ENCODE measurements around the gene CHD9.
"Not testable (repeated sequence)": the region's sequence is repeated elsewhere in the genome, so short reads cannot be mapped to it uniquely, and the experiment has no call there.

CHD9 gene, protein sequence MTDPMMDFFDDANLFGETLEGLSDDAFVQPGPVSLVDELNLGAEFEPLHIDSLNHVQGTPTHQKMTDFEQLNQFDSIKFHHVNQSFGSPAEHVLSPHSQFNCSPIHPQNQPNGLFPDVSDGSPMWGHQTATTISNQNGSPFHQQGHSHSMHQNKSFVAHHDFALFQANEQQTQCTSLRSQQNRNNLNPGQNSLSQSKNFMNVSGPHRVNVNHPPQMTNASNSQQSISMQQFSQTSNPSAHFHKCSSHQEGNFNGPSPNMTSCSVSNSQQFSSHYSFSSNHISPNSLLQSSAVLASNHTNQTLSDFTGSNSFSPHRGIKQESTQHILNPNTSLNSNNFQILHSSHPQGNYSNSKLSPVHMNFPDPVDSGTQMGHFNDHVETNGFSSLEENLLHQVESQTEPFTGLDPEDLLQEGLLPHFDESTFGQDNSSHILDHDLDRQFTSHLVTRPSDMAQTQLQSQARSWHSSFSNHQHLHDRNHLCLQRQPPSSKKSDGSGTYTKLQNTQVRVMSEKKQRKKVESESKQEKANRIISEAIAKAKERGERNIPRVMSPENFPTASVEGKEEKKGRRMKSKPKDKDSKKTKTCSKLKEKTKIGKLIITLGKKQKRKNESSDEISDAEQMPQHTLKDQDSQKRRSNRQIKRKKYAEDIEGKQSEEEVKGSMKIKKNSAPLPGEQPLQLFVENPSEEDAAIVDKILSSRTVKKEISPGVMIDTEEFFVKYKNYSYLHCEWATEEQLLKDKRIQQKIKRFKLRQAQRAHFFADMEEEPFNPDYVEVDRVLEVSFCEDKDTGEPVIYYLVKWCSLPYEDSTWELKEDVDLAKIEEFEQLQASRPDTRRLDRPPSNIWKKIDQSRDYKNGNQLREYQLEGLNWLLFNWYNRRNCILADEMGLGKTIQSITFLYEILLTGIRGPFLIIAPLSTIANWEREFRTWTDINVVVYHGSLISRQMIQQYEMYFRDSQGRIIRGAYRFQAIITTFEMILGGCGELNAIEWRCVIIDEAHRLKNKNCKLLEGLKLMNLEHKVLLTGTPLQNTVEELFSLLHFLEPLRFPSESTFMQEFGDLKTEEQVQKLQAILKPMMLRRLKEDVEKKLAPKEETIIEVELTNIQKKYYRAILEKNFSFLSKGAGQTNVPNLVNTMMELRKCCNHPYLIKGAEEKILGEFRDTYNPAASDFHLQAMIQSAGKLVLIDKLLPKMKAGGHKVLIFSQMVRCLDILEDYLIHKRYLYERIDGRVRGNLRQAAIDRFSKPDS (N-terminal part only)

GRCh38 chr16:53054670-53055485, at the start of gene CHD9:
Gene CHD9 (plus strand): TSS chr16:53054991. CDS start chr16:53156090, 101,099 bp downstream.
- DNase-seq (ENCODE audit: low spot score) (peak; percentile 77), FAIRE-seq (no peak)

DNA sequence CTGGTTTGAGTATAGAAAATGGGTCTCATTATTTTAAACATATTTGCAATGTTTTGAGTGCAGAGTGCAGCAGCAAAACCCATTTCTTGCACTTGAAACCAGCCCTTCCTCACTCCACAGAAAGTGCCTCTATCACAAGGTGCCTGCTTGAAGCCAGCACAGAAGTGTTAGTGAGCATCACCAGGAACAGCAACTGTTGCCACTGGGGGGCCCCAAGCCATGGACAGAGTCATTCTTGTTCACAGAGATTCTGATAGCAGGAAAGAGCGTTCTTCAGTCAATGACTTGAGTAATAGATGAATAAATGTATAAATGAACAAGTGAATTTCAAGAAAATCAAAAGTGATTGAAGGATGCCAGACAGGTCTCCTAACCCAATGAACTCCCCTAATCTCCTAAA, 47.7 kb upstream of the CHD9 start:
- FAIRE-seq: no peak
- no peak for DNase-seq (ENCODE audit: low spot score)

GRCh38 chr16:53014287-53014686, 40.5 kb upstream of the CHD9 start:
- DNase-seq (ENCODE audit: low spot score) (no peak), FAIRE-seq (no peak)

GRCh38 chr16:53018834-53019416, 35.9 kb upstream of the CHD9 start:
- FAIRE-seq: no peak
- DNase-seq (ENCODE audit: low spot score): no peak

DNA sequence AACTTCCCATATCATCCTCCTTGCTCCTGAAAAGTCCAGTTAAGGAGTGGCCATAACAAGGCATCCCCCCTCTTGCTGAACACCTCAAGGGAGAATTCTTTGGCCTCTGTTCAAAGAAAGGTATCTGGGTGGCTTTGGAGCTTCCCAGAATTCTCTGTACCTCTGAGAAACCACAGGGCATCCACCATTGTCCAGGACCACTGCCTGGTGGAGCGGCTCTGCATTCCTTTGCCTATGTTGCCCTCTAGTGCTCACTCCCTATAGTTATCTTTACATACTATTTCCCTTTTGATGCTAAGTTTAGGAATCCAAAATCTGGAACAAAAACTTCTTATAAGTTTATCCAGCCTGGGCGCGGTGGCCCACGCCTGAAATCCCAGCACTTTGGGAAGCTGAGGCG, 32.4 kb upstream of the CHD9 start:
- FAIRE-seq (no peak), DNase-seq (ENCODE audit: low spot score) (peak; percentile 28)

DNA sequence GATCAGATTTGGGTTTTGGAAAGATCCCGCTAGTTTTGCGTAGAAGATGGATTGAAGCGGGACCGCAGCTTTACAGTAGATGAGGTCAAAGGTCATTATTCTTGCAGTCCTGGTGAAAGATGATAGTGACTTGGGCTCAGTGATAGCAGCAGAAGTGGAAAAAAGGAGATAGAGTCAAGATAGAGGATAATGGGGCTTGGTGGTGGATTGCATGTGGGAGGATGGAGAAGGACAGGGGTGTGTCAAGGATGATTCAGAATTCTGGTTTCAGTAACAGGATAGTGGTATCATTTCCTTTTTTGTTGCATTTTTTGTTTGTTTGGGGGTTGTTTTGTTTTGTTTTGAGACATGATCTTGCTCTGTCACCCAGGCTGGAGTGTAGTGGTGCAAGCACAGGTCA, 30.7 kb upstream of the CHD9 start:
- no peak for FAIRE-seq

GRCh38 chr16:53029971-53030370, 24.8 kb upstream of the CHD9 start:
- DNase-seq (ENCODE audit: low spot score): no peak
- FAIRE-seq: no peak

More for the DNA sequence above, 30.7 kb upstream of the CHD9 start:
- no peak for DNase-seq (ENCODE audit: low spot score)

- DNase-seq (ENCODE audit: low spot score): no peak
- no peak for FAIRE-seq
Observed at GRCh38 chr16:53031323-53031942, 23.4 kb upstream of the CHD9 start.

DNA sequence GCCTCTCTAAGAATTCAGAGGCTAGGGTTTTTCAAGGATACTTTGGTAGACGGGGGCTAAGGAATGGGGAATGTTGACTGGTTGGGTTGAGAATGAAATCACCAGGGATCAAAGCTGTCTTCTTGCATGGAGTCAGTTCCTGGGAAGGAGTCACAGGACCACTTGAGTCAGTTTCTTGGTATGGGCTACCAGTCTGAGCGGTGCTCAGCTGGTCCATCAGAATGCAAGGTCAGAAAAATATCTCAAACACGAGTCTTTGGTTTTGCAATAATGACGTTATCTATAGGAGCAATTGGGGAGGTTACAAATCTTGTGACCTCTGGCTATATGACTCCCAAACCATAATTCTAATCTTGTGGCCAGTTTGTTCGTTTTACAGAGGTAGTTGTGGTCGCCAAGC, 20.5 kb upstream of the CHD9 start:
- FAIRE-seq: no peak

DNA sequence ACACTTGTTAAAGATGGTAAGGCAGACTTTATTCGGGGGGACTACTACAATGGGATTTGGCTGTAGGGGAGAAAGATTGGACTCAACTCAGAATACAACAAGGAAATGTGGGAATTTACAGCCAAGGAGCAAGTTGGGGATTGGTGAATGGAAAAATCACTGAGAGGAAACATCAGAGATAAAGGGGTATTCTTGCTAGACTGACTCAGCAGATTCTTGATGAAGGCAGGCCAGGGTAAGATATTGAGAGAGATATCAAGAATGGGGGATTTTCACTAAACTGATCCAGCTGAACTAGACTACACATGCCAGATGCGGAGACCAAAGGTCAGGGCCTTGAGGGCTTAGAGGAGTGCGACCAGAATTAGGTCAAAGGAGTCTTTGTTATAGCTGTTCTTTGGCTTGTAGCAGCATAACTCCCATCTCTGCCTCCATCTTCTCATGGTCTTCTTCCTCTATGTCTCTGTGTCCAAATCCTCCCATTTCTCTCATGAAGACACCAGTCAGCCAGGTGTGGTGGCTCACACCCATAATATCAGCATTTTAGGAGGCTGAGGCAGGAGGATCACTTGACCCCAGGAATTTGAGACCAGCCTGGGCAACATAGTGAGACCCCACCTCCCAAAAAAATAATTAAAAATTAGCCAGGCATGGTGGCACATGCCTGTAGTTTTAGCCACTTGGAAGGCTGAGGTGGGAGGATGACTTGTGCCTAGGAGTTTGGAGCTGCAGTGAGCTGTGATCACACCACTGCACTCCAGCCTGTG, 19.4 kb upstream of the CHD9 start:
- no peak for FAIRE-seq
- no peak for DNase-seq (ENCODE audit: low spot score)

More for the DNA sequence above, 20.5 kb upstream of the CHD9 start:
- DNase-seq (ENCODE audit: low spot score): peak; percentile 15

DNA sequence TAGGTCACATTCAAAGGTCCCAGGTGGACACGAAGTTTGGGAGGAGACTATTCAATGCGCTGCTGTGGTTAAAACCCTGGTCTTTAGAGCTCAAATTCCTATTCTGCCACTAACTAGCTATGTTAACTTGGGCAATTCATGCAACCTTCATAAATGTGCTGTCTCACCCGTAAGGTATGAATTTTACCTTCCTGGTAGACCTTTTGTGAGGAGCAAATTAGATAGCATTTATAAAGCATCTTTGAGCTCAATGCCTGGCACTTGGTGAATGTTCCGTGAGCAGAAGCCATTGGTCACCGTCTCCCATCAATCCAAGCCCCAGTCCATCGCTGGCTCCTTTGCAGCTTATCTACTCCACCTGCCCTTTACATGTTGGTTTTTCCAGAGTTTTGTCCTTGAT, 18.7 kb upstream of the CHD9 start:
- FAIRE-seq (no peak), DNase-seq (ENCODE audit: low spot score) (no peak)

DNA sequence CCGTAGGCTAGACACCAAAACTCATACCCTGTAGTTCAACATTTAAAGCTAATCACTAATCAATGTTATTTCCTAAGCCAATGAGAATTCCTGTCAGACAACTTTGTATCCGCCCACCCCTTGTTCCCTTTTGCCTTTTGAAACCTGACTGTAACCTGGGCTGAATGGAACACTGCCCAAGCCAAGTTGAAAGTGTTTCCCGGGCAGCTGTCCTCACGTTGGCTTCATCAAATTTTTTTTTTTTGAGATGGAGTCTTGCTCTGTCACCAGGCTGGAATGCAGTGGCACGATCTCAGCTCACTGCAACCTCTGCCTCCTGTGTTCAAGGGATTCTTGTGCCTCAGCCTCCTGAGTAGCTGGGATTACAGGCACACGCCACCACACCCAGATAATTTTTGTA, 18.1 kb upstream of the CHD9 start:
- FAIRE-seq; DNase-seq (ENCODE audit: low spot score): not testable (repeated sequence)

DNA sequence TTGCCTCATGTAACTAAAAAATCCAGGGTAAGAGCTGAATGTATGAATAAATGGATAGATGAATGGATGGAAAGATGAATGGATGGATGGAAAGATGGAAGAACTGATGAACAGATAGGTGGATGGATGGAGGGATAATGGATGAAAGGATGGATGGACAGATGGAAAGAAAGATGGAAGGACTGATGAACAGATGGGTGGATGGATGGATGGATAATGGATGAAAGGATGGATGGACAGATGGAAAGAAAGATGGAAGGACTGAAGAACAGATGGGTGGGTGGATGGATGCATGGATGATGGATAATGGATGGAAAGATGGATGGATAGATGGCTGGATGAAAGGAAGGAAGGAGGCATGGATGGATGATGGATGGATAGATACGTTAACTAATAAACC, 14.0 kb upstream of the CHD9 start:
- FAIRE-seq (no peak), DNase-seq (ENCODE audit: low spot score) (no peak)

- FAIRE-seq (no peak), DNase-seq (ENCODE audit: low spot score) (no peak)
Observed at GRCh38 chr16:53041320-53042051, 13.3 kb upstream of the CHD9 start.

- no peak for FAIRE-seq
- no peak for DNase-seq (ENCODE audit: low spot score)
Observed at GRCh38 chr16:53042235-53042701, 12.5 kb upstream of the CHD9 start.

DNA sequence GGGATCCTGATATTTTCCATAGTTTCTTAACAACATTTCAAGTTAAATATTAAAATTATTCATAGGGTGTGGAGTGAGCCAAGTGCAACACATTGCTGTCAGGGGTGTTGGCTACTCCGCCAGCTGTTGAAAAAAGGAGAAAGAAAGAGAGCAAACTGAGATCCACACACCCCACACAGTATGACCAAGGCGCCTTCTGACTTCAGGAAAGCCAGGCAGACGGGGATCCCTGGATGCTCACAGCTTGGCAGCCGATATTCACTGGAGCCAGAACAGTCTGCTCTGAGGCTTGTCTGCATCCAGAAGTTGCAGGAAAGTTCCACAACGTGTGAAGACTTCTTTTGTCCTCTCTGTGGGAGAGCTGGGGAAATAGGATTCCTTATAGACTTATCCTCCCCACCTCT, 11.4 kb upstream of the CHD9 start:
- FAIRE-seq (no peak), DNase-seq (ENCODE audit: low spot score) (no peak)

- DNase-seq (ENCODE audit: low spot score): no peak
- no peak for FAIRE-seq
Observed at GRCh38 chr16:53043986-53044601, 10.7 kb upstream of the CHD9 start.

Data from RCC 7860 (cell line).